Middle frontal gyrus (tissue), 1 donor: Measurements from ENCODE around the gene ATP2C2.
A peak's percentile ranks its signal among the peaks of the same experiment; 100 is the strongest.
"Not testable (repeated sequence)": the region's sequence is repeated elsewhere in the genome, so short reads cannot be mapped to it uniquely, and the experiment has no call there.

Experiments used
- DNase-seq: peaks from one replicate; pipeline ENCODE4 v3.0.0-alpha.2; 2015; ENCODE audit warnings: low spot score; ENCODE audit errors: extremely low spot score

ATP2C2 gene

GRCh38 chr16:84418056-84418849, 49.9 kb downstream of the ATP2C2 start:
- DNase-seq, result no peak

GRCh38 chr16:84419730-84420129, 51.4 kb downstream of the ATP2C2 start:
- DNase-seq, result no peak

- not testable (repeated sequence) for DNase-seq
Measured at GRCh38 chr16:84420556-84420955, 52.2 kb downstream of the ATP2C2 start.

- no peak for DNase-seq
Measured at GRCh38 chr16:84421081-84421937, 53.0 kb downstream of the ATP2C2 start.

- DNase-seq, result no peak
Measured at GRCh38 chr16:84421938-84422220, 53.5 kb downstream of the ATP2C2 start.

GRCh38 chr16:84423416-84423837, 55.1 kb downstream of the ATP2C2 start:
- DNase-seq, result peak; percentile 19

GRCh38 chr16:84425696-84426095, 57.4 kb downstream of the ATP2C2 start:
- DNase-seq, result no peak

- DNase-seq, result no peak
Measured at GRCh38 chr16:84426804-84427203, 58.5 kb downstream of the ATP2C2 start.

GRCh38 chr16:84427553-84427952, 59.2 kb downstream of the ATP2C2 start:
- no peak for DNase-seq

GRCh38 chr16:84430860-84431259, 62.5 kb downstream of the ATP2C2 start:
- DNase-seq, result no peak

- DNase-seq, result no peak
Measured at GRCh38 chr16:84434800-84435199, 66.5 kb downstream of the ATP2C2 start.

GRCh38 chr16:84436196-84436595, 67.9 kb downstream of the ATP2C2 start:
- no peak for DNase-seq

- no peak for DNase-seq
Measured at GRCh38 chr16:84438971-84439696, 70.8 kb downstream of the ATP2C2 start.

GRCh38 chr16:84442416-84443145, 74.2 kb downstream of the ATP2C2 start:
- no peak for DNase-seq

- no peak for DNase-seq
Measured at GRCh38 chr16:84443166-84443802, 74.9 kb downstream of the ATP2C2 start.

- DNase-seq, result no peak
Measured at GRCh38 chr16:84444476-84444875, 76.1 kb downstream of the ATP2C2 start.

- no peak for DNase-seq
Measured at GRCh38 chr16:84446084-84446483, 77.7 kb downstream of the ATP2C2 start.

GRCh38 chr16:84446596-84447392, 78.5 kb downstream of the ATP2C2 start:
- no peak for DNase-seq

- no peak for DNase-seq
Measured at GRCh38 chr16:84448444-84448843, 80.1 kb downstream of the ATP2C2 start.
